A549 (cell line): ENCODE measurements around the gene TGFB1. TPM values are rescaled to one million over a fixed set of nuclear protein-coding genes. Genes with fewer than 3 reads are reported as not detected.

Source experiments
- ATAC-seq, 2 experiments: fragments of 200-7000 bp in 1 of 2; fragments of >200 bp in 1 of 2; cut with Nextera tagmentation in 1 of 2; cut with Tn5 transposase in 1 of 2; 3 replicates each; pipeline versions ENCODE4 v1.8.0 to v1.9.1; 2018 to 2020; ENCODE audit warnings: mild to moderate bottlenecking in 1 of 2, moderate library complexity in 1 of 2
- CTCF ChIA-PET: fragments of 300-600 bp; sonication (Branson Sonifier 250); formaldehyde crosslinking; extraction: SDS; loops from one replicate; lab custom pipeline; 2021; ENCODE audit warnings: antibody characterized with exemption, inconsistent platforms; lab: Yijun Ruan, JAX
- POLR2A ChIA-PET: fragments of 350-600 bp; formaldehyde crosslinking; extraction: SDS; loops from one replicate; lab custom pipeline; 2021; ENCODE audit warnings: antibody characterized with exemption, inconsistent platforms; lab: Yijun Ruan, JAX
- DNase-seq, 2 experiments: peaks; one replicate each; pipeline versions ENCODE4 v3.0.0 to v3.0.0-alpha.2; 2011 to 2016; ENCODE audit warnings: low read depth in 1 of 2, low spot score in 1 of 2
- FAIRE-seq: peaks from 2 replicates; lab custom pipeline; 2011; peaks lifted over from hg19 to GRCh38; lab: Jason Lieb, UNC
- H3K27ac ChIP-seq, 2 experiments: fragments of >200 bp; sonication (Bioruptor Twin); formaldehyde crosslinking; 3 replicates each; pipeline ENCODE4 v1.5.1; 2016 to 2017
- H3K4me1 ChIP-seq: fragments of >200 bp; sonication (Bioruptor Twin); formaldehyde crosslinking; 3 replicates; pipeline ENCODE4 v1.6.1; 2016
- H3K4me2 ChIP-seq: fragments of >200 bp; sonication (Bioruptor Twin); formaldehyde crosslinking; 3 replicates; pipeline ENCODE4 v1.6.1; 2016
- H3K4me3 ChIP-seq: fragments of >200 bp; sonication (Bioruptor Twin); formaldehyde crosslinking; 3 replicates; pipeline ENCODE4 v1.5.1; 2016
- H3K9me3 ChIP-seq: fragments of >200 bp; sonication (Bioruptor Twin); formaldehyde crosslinking; 3 replicates; pipeline ENCODE4 v1.6.1; 2016
- CHD4 ChIP-seq: fragments of 200-600 bp; sonication (generic); IDR thresholded peaks from 2 replicates; pipeline ENCODE4 v1.6.1; 2016; ENCODE audit warnings: antibody characterized with exemption, mild to moderate bottlenecking, borderline replicate concordance
- FOSL2 ChIP-seq, 2 experiments: fragments of 450-650 bp in 1 of 2; fragments of >200 bp in 1 of 2; sonication (Bioruptor Twin) in 1 of 2; formaldehyde crosslinking; IDR thresholded peaks; 2 replicates each; pipeline versions ENCODE4 v1.5.0 to v1.6.1; 2016 to 2020; ENCODE audit warnings: mild to moderate bottlenecking in 1 of 2, moderate library complexity in 1 of 2
- FOXS1 ChIP-seq: fragments of 250-450 bp; sonication (Bioruptor Pico); IDR thresholded peaks from 2 replicates; pipeline ENCODE4 v1.5.0; 2020; ENCODE audit warnings: mild to moderate bottlenecking, moderate library complexity
- JUN ChIP-seq, 2 experiments: fragments of >200 bp; sonication (Bioruptor Twin); formaldehyde crosslinking; IDR thresholded peaks; 2 replicates in 1 of 2; 3 replicates in 1 of 2; pipeline ENCODE4 v1.6.1; 2016 to 2017
- KDM1A ChIP-seq: fragments of 200-600 bp; sonication (generic); IDR thresholded peaks from 2 replicates; pipeline ENCODE4 v1.6.1; 2016; ENCODE audit warnings: low read depth, mild to moderate bottlenecking
- KDM5A ChIP-seq: fragments of 200-600 bp; sonication (generic); IDR thresholded peaks from 2 replicates; pipeline ENCODE4 v1.6.1; 2016; ENCODE audit warnings: antibody characterized with exemption, mild to moderate bottlenecking
- MYC ChIP-seq: IDR thresholded peaks from 2 replicates; pipeline ENCODE4 v1.6.1; 2012; ENCODE audit warnings: mild to moderate bottlenecking, inconsistent platforms, low read length, improper control_type of control experiment, borderline replicate concordance
- NFE2L2 ChIP-seq: fragments of 150-350 bp; conservative IDR thresholded peaks from 2 replicates; pipeline ENCODE4 v1.6.1; 2014; ENCODE audit warnings: low read length
- PHF8 ChIP-seq: fragments of 200-600 bp; sonication (generic); IDR thresholded peaks from 2 replicates; pipeline ENCODE4 v1.6.1; 2016; ENCODE audit warnings: low read depth, mild to moderate bottlenecking, antibody characterized with exemption, moderate library complexity, borderline replicate concordance
- RNF2 ChIP-seq: fragments of 200-600 bp; sonication (generic); IDR thresholded peaks from 2 replicates; pipeline ENCODE4 v1.6.1; 2016; ENCODE audit warnings: low read depth, mild to moderate bottlenecking, antibody characterized with exemption, moderate library complexity, borderline replicate concordance
- SMC3 ChIP-seq: fragments of >200 bp; sonication (Bioruptor Twin); formaldehyde crosslinking; IDR thresholded peaks from 3 replicates; pipeline ENCODE4 v1.6.1; 2018; ENCODE audit warnings: inconsistent platforms
- SREBF2 ChIP-seq: fragments of 450-650 bp; IDR thresholded peaks from 2 replicates; pipeline ENCODE4 v1.6.1; 2014; ENCODE audit warnings: mild to moderate bottlenecking, moderate library complexity
- ZC3H11A ChIP-seq: fragments of 450-650 bp; IDR thresholded peaks from 2 replicates; pipeline ENCODE4 v1.6.1; 2014; ENCODE audit warnings: antibody characterized with exemption, mild to moderate bottlenecking
- ZNF302 ChIP-seq: fragments of 250-450 bp; sonication (Bioruptor Pico); IDR thresholded peaks from 2 replicates; pipeline ENCODE4 v1.9.0; 2021; ENCODE audit warnings: inconsistent platforms, mild to moderate bottlenecking, moderate library complexity
- ZSCAN20 ChIP-seq: fragments of 250-450 bp; sonication (Bioruptor Pico); IDR thresholded peaks from 2 replicates; pipeline ENCODE4 v1.8.0; 2022; ENCODE audit warnings: mild to moderate bottlenecking, moderate library complexity
- WGBS: methylation state at CpG from one replicate; pipeline ENCODE4 v1.1.6; 2017; ENCODE audit errors: missing lambda C conversion rate; 5-methylcytosine and 5-hydroxymethylcytosine counted together
- polyA plus RNA-seq, 4 experiments: library from polyadenylated mRNA; depleted of rRNA in 3 of 4; stranded (reverse); fragments of >200 nt; fragmentation: RNase III in 1 of 4; extraction: RNeasy Plus Mini Kit Qiagen cat#74134 plus additional on column Dnase treatment in 1 of 4; gene quantifications; 2 replicates in 3 of 4; 3 replicates in 1 of 4; pipeline ENCODE4 v1.2.3, GENCODE V29; 2011 to 2017
- TF ChIP-seq, protein P1 (sequence below): IDR thresholded peaks from 2 replicates; pipeline ENCODE4 v1.6.1; 2012
- TF ChIP-seq, protein P2 (sequence below): fragments of >200 bp; sonication (Bioruptor Twin); formaldehyde crosslinking; IDR thresholded peaks from 3 replicates; pipeline ENCODE4 v1.6.1; 2016
- TF ChIP-seq, protein P3 (sequence below): fragments of 150-350 bp; IDR thresholded peaks from 2 replicates; pipeline ENCODE4 v1.6.1; 2014; ENCODE audit warnings: low read depth, mild to moderate bottlenecking, low read length

The TGFB1 gene
- polyA plus RNA-seq, 2 of the 4 experiments (the other 2 are of a cell fraction), result 6.0 to 83.2 TPM

DNA sequence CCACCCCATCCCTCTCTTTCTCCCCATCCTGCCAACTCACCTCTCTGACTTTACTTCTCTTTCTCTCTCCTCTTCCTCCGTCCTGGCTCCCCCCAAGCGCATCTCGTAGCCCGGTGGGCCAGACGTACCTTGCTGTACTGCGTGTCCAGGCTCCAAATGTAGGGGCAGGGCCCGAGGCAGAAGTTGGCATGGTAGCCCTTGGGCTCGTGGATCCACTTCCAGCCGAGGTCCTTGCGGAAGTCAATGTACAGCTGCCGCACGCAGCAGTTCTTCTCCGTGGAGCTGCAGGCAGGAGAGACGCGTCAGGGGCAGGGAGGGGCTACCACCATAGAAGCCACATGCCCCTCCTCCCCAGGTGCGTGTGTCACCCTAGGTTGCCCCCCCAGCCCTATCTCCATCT lies 21.7 kb downstream of the TGFB1 start:
- Histone ChIP-seq H3K9me3 (no peaks in the 10 kb centered on the region), H3K4me3 (no peak overlapping the region), H3K27ac (no peak overlapping the region), H3K4me2 (no peak overlapping the region), H3K4me1 (peaks cover 21% of the 10 kb centered on the region)
- ChIA-PET CTCF (interaction anchor here (0.5 to 23.9 kb wide), 6 partner anchors 10 to 127 kb away, joined by 3 to 295 read pairs (median 6); partner anchors contain the start of gene TGFB1), POLR2A (no interaction called here)
- DNase-seq (no peak), ATAC-seq (no peak), FAIRE-seq (no peak)
- TF ChIP-seq ZSCAN20 (CRISPR knock-in tag) (no peak), FOXS1 (CRISPR knock-in tag) (no peak), ZC3H11A (no peak), ZNF302 (CRISPR knock-in tag) (no peak), KDM5A (no peak), RNF2 (no peak), SREBF2 (no peak), CHD4 (no peak), KDM1A (no peak), MYC (no peak)
- TF ChIP-seq, protein P1, sequence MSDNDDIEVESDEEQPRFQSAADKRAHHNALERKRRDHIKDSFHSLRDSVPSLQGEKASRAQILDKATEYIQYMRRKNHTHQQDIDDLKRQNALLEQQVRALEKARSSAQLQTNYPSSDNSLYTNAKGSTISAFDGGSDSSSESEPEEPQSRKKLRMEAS, result no peak
- TF ChIP-seq, protein P2, sequence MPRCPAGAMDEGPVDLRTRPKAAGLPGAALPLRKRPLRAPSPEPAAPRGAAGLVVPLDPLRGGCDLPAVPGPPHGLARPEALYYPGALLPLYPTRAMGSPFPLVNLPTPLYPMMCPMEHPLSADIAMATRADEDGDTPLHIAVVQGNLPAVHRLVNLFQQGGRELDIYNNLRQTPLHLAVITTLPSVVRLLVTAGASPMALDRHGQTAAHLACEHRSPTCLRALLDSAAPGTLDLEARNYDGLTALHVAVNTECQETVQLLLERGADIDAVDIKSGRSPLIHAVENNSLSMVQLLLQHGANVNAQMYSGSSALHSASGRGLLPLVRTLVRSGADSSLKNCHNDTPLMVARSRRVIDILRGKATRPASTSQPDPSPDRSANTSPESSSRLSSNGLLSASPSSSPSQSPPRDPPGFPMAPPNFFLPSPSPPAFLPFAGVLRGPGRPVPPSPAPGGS, result no peak
- WGBS, result 94% methylated on average over 16 of the region's 16 CpGs

DNA sequence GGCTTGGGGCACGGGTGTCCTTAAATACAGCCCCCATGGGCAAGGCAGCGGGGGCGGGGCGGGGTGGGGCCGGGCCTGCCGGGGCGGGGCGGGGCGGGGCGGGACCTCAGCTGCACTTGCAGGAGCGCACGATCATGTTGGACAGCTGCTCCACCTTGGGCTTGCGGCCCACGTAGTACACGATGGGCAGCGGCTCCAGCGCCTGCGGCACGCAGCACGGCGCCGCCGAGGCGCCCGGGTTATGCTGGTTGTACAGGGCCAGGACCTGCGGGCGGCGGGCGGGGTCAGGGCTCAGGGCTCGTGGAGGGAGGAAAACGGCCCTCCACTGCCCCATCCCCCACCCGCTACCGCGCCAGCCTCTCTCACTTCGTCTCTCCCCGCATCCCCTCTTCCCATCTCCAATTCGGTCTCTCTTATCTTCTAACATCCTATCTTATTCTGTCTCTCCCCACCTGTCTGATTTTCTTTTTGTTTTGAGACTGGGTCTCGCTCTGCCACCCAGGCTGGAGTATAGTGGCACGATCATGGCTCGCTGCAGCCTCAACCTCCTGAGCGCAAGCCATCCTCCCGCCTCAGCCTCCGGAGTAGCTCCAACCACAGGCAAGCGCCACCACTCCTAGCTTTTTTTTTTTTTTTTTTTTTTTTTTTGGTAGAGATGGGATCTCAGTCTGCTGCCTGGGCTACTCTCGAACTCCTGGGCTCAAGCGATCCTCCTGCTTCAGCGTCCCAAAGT lies 22.6 kb downstream of the TGFB1 start:
- no peak for TF ChIP-seq MYC
- no peak for TF ChIP-seq FOSL2 (IDR thresholded peaks at IDR 0.05)
- TF ChIP-seq FOSL2 (CRISPR knock-in tag; IDR thresholded peaks at IDR 0.05), result no peak
- TF ChIP-seq JUN (IDR thresholded peaks at IDR 0.05), result 0 out of 5 replicates have a peak, but pooled peaks of 1 of the 2 experiments have one; percentile 15
- ATAC-seq (no peak), DNase-seq (no peak), FAIRE-seq (no peak)
- Histone ChIP-seq H3K9me3 (no peaks in the 10 kb centered on the region), H3K27ac (no peak overlapping the region), H3K4me1 (peaks cover 30% of the 10 kb centered on the region), H3K4me3 (no peak overlapping the region), H3K4me2 (no peak overlapping the region)
- ChIA-PET POLR2A (interaction anchor here (0.6 kb wide), 2 partner anchors 8 to 113 kb away, joined by 3 to 4 read pairs; no protein-coding TSS in a partner anchor), CTCF (interaction anchor here (1.3 to 23.9 kb wide), 5 partner anchors 7 to 127 kb away, joined by 3 to 295 read pairs (median 143); partner anchors contain the start of gene TGFB1)
- WGBS, result 89% methylated on average over 38 of the region's 47 CpGs

DNA sequence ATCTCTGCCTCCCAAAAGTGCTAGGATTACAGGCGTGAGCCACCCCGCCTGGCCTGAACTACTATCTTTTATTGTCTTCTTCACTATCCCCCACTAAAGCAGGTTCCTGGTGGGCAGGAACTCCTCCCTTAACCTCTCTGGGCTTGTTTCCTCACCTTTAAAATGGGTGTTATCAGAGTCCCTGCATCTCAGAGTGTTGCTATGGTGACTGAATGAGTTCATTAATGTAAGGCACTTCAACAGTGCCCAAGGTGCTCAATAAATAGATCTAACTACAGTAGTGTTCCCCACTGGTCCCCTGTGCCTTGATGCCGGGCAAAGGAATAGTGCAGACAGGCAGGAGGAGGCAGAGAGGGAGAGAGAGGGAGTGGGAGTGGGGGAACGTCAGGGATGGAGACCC lies 23.2 kb downstream of the TGFB1 start:
- H3K4me1 ChIP-seq, result peaks cover 36% of the 10 kb centered on the region
- no peak for FAIRE-seq
- no peaks in the 10 kb centered on the region for H3K9me3 ChIP-seq
- H3K4me2 ChIP-seq, result no peak overlapping the region
- 91% methylated on average over 4 of the region's 4 CpGs for WGBS
- no peak for ATAC-seq
- no peak overlapping the region for H3K27ac ChIP-seq
- DNase-seq, result no peak
- no peak overlapping the region for H3K4me3 ChIP-seq
- TF ChIP-seq PHF8, result no peak
- TF ChIP-seq FOXS1 (CRISPR knock-in tag), result no peak
- TF ChIP-seq, protein P3, sequence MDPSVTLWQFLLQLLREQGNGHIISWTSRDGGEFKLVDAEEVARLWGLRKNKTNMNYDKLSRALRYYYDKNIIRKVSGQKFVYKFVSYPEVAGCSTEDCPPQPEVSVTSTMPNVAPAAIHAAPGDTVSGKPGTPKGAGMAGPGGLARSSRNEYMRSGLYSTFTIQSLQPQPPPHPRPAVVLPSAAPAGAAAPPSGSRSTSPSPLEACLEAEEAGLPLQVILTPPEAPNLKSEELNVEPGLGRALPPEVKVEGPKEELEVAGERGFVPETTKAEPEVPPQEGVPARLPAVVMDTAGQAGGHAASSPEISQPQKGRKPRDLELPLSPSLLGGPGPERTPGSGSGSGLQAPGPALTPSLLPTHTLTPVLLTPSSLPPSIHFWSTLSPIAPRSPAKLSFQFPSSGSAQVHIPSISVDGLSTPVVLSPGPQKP, result no peak
- no peak for TF ChIP-seq NFE2L2
- TF ChIP-seq SMC3, result no peak
- TF ChIP-seq, all 56 proteins: peak for 0
- CTCF ChIA-PET, result interaction anchor here (18.6 to 23.9 kb wide), 2 partner anchors 8 to 9 kb away, joined by 295 read pairs; no protein-coding TSS in a partner anchor
- POLR2A ChIA-PET, result interaction anchor here (0.7 kb wide), 1 partner anchor 532 kb away, joined by 3 read pairs; no protein-coding TSS in a partner anchor
